ENCODE data around the gene FRY. TPM values are rescaled to one million over a fixed set of nuclear protein-coding genes. Genes with fewer than 3 reads are reported as not detected.

FRY gene
- total RNA-seq, 2 donors from 2014 or later: 32.0 to 45.4 TPM

- H3K27ac ChIP-seq: no peak overlapping the region
- no peak overlapping the region for H3K4me3 ChIP-seq
- no peak for DNase-seq
- 67 to 90% methylated on average over 3 of the region's 3 CpGs for WGBS, 2 donors
- TF ChIP-seq CTCF (IDR thresholded peaks at IDR 0.05) (no peak), POLR2A (IDR thresholded peaks at IDR 0.05) (no peak)
- H3K36me3 ChIP-seq (replicated peaks in 1 of 2; ENCODE audit: insufficient read depth in 1 of 2, low read depth in 2 of 2): peaks cover 4 to 16% of the 10 kb centered on the region in 2 donors
- ATAC-seq: no peak
- no peaks in the 10 kb centered on the region for H3K9me3 ChIP-seq
- H3K4me1 ChIP-seq: peaks cover 12% of the 10 kb centered on the region
- intact Hi-C loops (cut with DNase I): no loop called here
- H3K27me3 ChIP-seq: no peaks in the 10 kb centered on the region
These were observed 217.2 kb downstream of the FRY start for GRCh38 chr13:32248801-32249200.

GRCh38 chr13:32252812-32253438, 221.4 kb downstream of the FRY start:
- ATAC-seq (no peak), DNase-seq (no peak)
- Histone ChIP-seq H3K4me3 (no peak overlapping the region), H3K9me3 (no peaks in the 10 kb centered on the region), H3K27me3 (no peaks in the 10 kb centered on the region), H3K27ac (peak overlapping the region in 3 of 4 donors; percentile 19 to 85 (median 75)), H3K36me3 (replicated peaks in 1 of 2; ENCODE audit: insufficient read depth in 1 of 2, low read depth in 2 of 2) (peaks cover 0 to 2% of the 10 kb centered on the region in 2 donors), H3K4me1 (peaks cover 39% of the 10 kb centered on the region)
- intact Hi-C loops (cut with DNase I): no loop called here
- WGBS, 2 donors: 62 to 63% methylated on average over 4 of the region's 4 CpGs
- no peak for TF ChIP-seq POLR2A (IDR thresholded peaks at IDR 0.05)
- no peak for TF ChIP-seq CTCF (IDR thresholded peaks at IDR 0.05)

- peak; percentile 50 to 83 (median 57) for DNase-seq
- Histone ChIP-seq H3K4me1 (peaks cover 39% of the 10 kb centered on the region), H3K36me3 (replicated peaks in 1 of 2; ENCODE audit: insufficient read depth in 1 of 2, low read depth in 2 of 2) (peaks cover 0 to 2% of the 10 kb centered on the region in 2 donors), H3K9me3 (no peaks in the 10 kb centered on the region), H3K4me3 (no peak overlapping the region), H3K27me3 (no peaks in the 10 kb centered on the region), H3K27ac (peak overlapping the region; percentile 59 to 85 (median 78))
- peak; percentile 93 for ATAC-seq
- WGBS, 2 donors: 22% methylated on average over 14 of the region's 14 CpGs
- TF ChIP-seq POLR2A (IDR thresholded peaks at IDR 0.05) (peak in 2 of 3 donors; percentile 36 to 44), CTCF (IDR thresholded peaks at IDR 0.05) (no peak)
- intact Hi-C loops (cut with DNase I): no loop called here
These were observed 222.4 kb downstream of the FRY start for GRCh38 chr13:32253911-32254399.

- Histone ChIP-seq H3K27me3 (no peaks in the 10 kb centered on the region), H3K9me3 (no peaks in the 10 kb centered on the region), H3K4me3 (no peak overlapping the region), H3K27ac (peak overlapping the region; percentile 59 to 85 (median 78)), H3K4me1 (peaks cover 39% of the 10 kb centered on the region), H3K36me3 (replicated peaks in 1 of 2; ENCODE audit: insufficient read depth in 1 of 2, low read depth in 2 of 2) (peaks cover 0 to 2% of the 10 kb centered on the region in 2 donors)
- no peak for TF ChIP-seq POLR2A (IDR thresholded peaks at IDR 0.05)
- no peak for TF ChIP-seq CTCF (IDR thresholded peaks at IDR 0.05)
- no peak for DNase-seq
- intact Hi-C loops (cut with DNase I): no loop called here
- ATAC-seq: no peak
- 17 to 20% methylated on average over 3 of the region's 3 CpGs for WGBS, 2 donors
These were observed 222.8 kb downstream of the FRY start for GRCh38 chr13:32254416-32254815.
